ENCODE results near the gene FXYD4.
A peak's percentile ranks its signal among the peaks of the same experiment; 100 is the strongest.

FXYD4 gene

DNA sequence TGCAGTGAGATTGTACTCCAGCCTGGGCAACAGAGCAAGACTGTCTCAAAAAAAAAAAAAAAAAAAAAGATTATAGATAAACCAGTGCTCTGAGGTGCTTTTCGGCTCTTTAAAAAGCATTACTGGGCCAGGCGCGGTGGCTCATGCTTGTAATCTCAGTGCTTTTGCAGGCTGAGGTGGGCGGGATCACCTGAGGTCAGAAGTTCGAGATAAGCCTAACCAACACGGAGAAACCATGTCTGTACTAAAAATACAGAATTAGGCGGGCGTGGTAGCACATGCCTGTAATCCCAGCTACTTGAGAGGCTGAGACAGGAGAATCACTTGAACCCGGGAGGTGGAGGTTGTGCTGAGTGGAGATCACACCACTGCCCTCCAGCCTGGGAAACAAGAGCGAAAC lies 44.1 kb downstream of the FXYD4 start:
- TF ChIP-seq YY1 (IDR thresholded peaks at IDR 0.05; ENCODE audit: low read depth) (no peak), ZBTB7A (IDR thresholded peaks at IDR 0.05; ENCODE audit: low read depth) (no peak), CEBPB (IDR thresholded peaks at IDR 0.05) (no peak), TAF1 (IDR thresholded peaks at IDR 0.05; ENCODE audit: low read depth) (no peak), EGR1 (IDR thresholded peaks at IDR 0.05) (no peak), EP300 (IDR thresholded peaks at IDR 0.05; ENCODE audit: borderline replicate concordance) (no peak), CREB1 (IDR thresholded peaks at IDR 0.05; ENCODE audit: low read depth) (no peak), NFIC (IDR thresholded peaks at IDR 0.05) (no peak), RAD21 (IDR thresholded peaks at IDR 0.05; ENCODE audit: low read depth) (no peak), TCF12 (IDR thresholded peaks at IDR 0.05; ENCODE audit: low read depth) (no peak), MAX (IDR thresholded peaks at IDR 0.05) (no peak), FOXM1 (IDR thresholded peaks at IDR 0.05; ENCODE audit: borderline replicate concordance, low read depth) (no peak)
- TF ChIP-seq, protein P1, sequence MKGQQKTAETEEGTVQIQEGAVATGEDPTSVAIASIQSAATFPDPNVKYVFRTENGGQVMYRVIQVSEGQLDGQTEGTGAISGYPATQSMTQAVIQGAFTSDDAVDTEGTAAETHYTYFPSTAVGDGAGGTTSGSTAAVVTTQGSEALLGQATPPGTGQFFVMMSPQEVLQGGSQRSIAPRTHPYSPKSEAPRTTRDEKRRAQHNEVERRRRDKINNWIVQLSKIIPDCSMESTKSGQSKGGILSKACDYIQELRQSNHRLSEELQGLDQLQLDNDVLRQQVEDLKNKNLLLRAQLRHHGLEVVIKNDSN (IDR thresholded peaks at IDR 0.05), result no peak

- TF ChIP-seq EGR1 (IDR thresholded peaks at IDR 0.05) (no peak), TAF1 (IDR thresholded peaks at IDR 0.05; ENCODE audit: low read depth) (no peak), TEAD4 (IDR thresholded peaks at IDR 0.05) (no peak), REST (IDR thresholded peaks at IDR 0.05; ENCODE audit: low read depth) (no peak), EP300 (IDR thresholded peaks at IDR 0.05; ENCODE audit: borderline replicate concordance) (no peak), YY1 (IDR thresholded peaks at IDR 0.05; ENCODE audit: low read depth) (no peak)
Measured at GRCh38 chr10:43417950-43418768, 46.7 kb downstream of the FXYD4 start.

DNA sequence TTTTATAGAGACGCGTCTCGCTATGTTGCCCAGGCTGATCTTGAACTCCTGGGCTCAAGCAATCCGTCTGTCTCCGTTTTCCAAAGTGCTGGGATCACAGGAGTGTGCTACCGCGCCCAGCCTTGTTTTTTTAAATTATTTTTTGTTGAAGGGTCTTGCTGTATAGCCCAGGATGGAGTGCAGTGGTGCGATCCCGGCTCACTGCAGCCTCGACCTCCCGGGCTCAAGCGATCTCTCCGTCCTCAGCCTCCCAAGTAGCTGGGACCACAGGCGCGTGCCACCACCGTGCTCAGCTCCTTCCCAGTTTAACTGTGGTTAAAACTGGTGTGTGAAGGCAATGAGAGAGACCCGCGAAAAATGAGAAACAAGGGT lies 48.5 kb downstream of the FXYD4 start:
- TF ChIP-seq FOXM1 (IDR thresholded peaks at IDR 0.05; ENCODE audit: borderline replicate concordance, low read depth) (no peak), MAX (IDR thresholded peaks at IDR 0.05) (no peak), REST (IDR thresholded peaks at IDR 0.05; ENCODE audit: low read depth) (no peak), EP300 (IDR thresholded peaks at IDR 0.05; ENCODE audit: borderline replicate concordance) (no peak), TEAD4 (IDR thresholded peaks at IDR 0.05) (no peak), CEBPB (IDR thresholded peaks at IDR 0.05) (no peak)

- TF ChIP-seq TCF12 (IDR thresholded peaks at IDR 0.05; ENCODE audit: low read depth) (peak; percentile 27; the same call in 1 of the 2 replicates), REST (IDR thresholded peaks at IDR 0.05; ENCODE audit: low read depth) (no peak), EGR1 (IDR thresholded peaks at IDR 0.05) (no peak), TAF1 (IDR thresholded peaks at IDR 0.05; ENCODE audit: low read depth) (peak; percentile 52), CEBPB (IDR thresholded peaks at IDR 0.05) (peak; percentile 95), EP300 (IDR thresholded peaks at IDR 0.05; ENCODE audit: borderline replicate concordance) (0 out of 2 replicates have a peak, but pooled peaks have one; percentile 32), ZBTB7A (IDR thresholded peaks at IDR 0.05; ENCODE audit: low read depth) (no peak), MAX (IDR thresholded peaks at IDR 0.05) (peak; percentile 86), YY1 (IDR thresholded peaks at IDR 0.05; ENCODE audit: low read depth) (peak; percentile 62; the same call in 1 of the 2 replicates), RAD21 (IDR thresholded peaks at IDR 0.05; ENCODE audit: low read depth) (0 out of 2 replicates have a peak, but pooled peaks have one; percentile 5), NFIC (IDR thresholded peaks at IDR 0.05) (no peak)
- TF ChIP-seq, protein P1 (IDR thresholded peaks at IDR 0.05), result peak; percentile 91
Measured at GRCh38 chr10:43420369-43421200, 49.1 kb downstream of the FXYD4 start.

Measured in Ishikawa (cell line).